CD4-positive, alpha-beta T cell treated with Interferon alpha-2 for 1 hour (primary cell): ENCODE measurements around the gene TSPEAR.

Experiments used
- DNase-seq, 2 donors: peaks; one replicate each; pipeline ENCODE4 v3.0.0-alpha.2; 2020 to 2022

The TSPEAR gene

DNA sequence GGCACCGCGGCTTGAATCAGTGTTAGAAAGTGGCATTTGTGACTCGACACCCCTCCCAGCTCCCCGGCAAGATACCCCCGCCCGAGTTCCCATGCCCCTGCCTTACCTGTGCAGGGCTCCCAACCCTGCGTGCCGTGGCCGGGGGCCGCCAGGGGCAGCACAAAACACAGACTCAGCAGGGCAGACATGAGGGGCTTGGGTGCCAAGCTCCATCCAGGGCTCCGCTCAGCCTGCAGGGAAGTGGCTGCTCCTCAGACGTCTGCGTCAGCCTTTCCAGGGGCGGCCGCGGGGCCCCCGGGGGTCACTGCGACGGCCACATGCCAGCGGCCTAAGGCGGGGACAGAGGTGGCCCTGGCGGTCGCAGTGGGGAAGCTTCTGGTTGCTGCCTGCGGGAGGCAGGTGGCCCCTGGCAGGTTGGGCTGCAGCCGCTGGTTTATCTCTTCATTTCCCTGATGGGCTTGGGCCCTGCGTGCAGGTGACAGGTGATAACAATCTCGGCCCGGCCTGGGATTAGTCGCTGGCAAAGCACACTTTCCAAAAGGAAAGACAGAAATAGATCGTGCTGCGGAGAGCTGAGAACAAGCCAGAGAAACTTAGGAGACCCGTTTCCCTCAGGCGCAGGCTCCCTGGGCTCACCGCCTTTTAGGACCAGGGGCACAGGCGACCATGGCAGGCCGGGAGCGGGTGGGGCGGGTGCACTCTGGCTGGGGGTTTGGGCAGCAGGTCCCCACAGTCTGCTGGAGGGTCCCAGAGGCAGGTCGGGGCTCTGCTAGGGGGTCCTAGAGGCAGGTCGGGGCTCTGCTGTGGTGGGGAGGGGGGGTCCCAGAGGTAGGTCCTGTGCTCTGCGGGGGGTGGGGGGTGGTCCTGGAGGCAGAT lies at the start of gene TSPEAR:
Gene TSPEAR (minus strand): TSS at position 246 of the 876 bp plus-strand sequence. CDS start 58 bp downstream, at position 188.
- DNase-seq, result no peak

DNA sequence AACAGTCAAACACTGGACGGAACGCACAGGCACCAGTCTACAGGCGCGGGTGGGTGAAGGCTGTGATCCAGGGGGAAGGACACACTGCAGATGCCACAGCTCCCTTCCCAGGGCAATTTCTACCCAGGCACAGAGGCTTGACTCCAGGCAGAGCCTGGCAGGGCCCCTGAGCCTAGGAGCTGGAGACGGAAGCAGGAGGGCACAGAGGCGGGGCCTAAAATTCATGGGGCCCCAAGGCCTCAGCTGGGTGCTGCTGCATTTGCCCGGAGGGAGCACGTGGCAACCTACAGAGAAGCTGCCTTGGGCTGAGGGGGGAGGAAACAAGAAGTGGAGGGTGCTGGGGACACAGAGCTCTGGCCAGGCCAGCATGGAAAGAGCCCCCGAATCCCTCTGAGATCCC lies 49.0 kb upstream of the TSPEAR start:
- no peak for DNase-seq

DNA sequence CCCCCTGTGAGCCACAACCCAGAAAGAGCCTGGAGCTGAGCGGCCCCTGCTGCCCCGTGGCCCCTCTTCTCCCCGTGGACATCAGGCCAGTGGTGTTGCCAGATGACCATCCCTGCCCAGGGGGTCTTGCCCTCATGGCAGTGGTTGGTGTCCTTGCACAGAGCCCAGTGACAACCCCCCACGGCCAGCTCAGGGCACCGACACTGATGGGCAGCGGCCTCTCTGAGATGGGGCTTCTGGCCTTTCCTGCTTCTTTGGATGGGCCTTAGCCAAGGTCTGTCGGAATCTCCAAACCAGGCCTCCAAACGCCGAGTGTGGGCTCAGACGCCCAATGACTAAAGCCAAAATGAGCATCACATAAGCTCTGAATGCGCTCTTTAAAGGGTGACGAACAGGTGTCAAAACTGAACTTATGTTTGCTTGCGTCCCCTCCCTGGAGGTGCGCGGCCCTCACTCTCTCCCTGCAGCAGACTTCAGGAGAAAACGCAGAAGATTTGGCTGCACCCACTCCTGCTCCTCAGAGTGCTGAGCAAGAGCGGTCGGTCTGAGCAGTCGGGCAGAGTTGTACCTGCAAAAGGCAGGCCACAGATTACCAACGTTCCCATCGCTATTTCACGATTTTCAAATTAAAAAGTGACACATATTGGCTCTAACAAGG lies 48.4 kb upstream of the TSPEAR start:
- no peak for DNase-seq

DNA sequence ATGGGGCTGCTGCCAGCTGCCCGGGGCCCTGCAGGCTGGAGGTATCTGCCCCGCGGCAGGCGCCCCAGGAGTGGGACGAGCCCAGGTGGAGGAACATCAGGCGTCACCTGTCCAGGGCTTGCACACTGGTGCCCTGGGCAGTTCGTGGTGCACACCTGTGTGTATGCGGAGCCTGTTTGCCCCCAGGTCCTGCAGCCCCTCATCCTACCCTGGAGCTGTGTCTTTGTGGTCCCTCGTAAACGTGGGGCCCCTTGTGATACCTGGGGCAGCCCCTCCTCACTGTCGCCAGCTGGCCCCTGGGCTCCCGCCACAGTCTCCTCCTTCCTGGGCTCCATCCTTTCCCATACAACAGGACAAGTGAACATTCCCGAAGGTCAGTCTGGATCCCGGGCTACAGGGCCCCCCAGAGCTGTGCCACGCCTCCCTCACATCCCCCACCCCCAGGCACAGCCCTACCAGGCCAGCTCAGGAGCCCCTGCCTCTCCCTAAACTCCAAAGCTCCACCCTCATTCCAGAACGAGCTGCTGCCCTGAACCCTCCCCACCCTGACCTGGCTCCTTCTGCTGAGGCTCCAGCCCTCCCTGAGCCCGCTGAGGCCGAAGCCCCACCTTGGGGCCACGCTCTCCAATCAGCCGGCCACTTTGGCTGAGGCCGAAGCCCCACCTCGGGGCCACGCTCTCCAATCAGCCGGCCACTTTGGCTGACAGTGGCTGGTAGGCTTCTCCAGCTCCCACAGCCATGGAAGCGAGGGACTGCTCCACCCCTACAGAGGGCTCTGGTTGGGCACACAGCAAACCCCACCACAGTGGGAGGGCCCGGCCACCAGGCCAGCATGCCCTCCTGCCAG lies 47.6 kb upstream of the TSPEAR start:
- no peak for DNase-seq

DNA sequence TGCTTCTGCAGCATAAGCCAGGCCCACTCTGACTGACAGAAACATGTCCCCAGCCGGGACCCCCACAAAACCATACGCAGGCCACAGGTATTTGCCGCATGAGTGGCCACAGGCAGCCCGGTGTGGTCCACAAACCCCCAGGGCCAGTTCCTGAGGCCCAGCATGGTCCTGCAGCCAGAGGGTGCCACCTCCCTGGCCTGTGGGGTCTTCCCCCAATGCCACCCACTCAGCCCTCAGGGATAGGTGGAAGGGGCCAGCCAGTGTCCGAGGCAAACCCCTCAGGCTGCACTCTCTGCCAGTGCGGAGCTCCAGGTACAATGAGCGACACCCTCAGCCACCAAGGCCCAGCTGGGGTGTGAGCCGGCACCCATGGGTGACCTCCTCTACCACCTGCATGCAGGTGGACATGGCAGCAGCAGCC lies 46.8 kb upstream of the TSPEAR start:
- DNase-seq, result no peak

DNA sequence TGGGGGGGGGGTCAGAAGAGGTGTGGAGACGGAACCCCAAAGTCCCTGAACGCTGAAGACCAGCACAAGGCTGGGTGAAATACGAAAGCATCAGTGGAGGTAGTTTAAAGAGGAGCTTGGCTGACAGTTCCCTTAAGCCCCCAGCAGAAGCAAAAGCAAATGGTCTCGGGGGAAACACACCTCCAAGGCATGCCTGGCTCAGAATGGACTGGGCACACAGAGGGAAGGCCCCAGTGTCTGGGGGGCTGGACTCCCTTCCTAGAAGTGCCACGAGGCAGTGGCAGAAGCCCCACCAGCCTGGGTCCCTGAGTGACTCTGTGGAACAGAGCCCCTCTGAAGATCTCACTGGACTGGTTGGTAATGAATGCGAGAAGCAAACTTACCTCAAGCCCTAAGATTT lies 46.4 kb upstream of the TSPEAR start:
- DNase-seq, result no peak

DNA sequence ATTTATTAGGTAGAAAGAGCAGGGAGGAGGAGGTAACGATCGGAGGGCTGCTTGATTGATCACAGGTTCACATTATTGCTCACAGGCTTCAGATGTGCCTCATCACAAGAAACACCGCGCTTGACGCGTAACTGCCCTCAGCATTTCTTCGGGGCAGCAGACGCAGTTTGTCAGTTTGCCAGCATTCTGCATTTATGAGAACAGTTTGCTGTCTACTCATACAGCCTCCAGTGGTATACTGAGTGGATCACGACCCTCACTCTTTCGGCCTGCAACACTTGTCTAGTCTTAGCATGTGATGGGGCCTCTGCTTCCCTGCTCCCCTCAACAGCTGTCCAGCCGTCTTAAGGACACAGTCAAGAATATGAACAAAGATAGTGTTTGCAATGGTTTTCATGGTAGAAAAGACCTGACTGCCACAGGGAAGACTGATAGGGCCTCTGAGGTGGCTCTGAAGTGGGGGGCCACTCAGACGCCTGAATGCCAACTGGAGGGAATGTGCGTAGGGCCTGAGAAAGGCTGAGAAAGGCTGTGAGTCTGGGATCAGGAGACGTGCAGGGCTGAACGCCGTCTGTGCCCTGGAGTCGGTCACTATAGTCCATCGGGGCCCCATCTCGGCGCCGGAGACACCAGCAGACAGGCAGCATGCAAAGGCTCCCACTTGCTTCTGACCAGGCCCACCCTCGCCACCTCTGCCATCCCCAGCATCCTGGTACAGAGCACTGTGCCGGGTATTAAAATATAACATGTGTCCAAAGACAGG lies 45.2 kb upstream of the TSPEAR start:
- DNase-seq, result no peak

DNA sequence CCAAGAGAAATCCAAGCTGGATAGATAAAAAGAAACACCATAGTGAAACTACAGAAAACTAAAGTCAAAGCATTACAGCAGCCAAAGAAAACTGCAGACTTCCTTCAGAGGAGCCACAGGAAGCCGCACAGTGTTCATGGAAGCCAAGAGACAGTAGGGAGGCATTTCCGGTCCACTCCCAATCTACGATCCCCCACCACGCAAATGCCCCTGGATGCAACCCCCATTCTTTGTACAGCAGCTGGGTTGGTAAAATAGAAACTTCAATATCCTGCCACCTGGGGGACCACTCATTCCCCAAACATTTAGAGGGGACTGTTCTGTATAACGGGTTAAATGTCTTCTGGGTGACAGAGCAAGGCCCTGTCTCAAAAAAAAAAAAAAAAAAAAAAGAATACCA lies 43.9 kb upstream of the TSPEAR start:
- peak in 1 of 2 donors; percentile 25 for DNase-seq

DNA sequence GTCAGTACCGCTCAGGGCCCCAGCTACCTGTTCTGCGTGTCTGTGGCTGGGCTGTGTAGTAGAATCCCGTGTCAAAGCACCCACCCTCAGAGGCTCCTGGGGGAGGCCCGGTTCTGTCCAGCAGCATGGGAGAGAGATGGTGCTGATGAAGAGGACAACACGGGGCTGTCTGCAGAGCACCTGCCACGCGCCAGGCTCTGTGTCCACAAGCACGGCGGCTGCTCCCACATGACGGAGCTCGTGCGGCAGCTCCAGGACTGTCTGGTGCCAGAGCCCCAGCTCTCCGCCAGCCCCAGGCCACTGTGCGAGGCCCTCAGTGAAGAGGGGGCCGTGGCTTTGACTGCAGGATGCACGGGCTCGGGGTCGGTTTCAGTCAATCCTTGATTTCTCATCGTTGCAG lies 42.0 kb upstream of the TSPEAR start:
- DNase-seq, result no peak

DNA sequence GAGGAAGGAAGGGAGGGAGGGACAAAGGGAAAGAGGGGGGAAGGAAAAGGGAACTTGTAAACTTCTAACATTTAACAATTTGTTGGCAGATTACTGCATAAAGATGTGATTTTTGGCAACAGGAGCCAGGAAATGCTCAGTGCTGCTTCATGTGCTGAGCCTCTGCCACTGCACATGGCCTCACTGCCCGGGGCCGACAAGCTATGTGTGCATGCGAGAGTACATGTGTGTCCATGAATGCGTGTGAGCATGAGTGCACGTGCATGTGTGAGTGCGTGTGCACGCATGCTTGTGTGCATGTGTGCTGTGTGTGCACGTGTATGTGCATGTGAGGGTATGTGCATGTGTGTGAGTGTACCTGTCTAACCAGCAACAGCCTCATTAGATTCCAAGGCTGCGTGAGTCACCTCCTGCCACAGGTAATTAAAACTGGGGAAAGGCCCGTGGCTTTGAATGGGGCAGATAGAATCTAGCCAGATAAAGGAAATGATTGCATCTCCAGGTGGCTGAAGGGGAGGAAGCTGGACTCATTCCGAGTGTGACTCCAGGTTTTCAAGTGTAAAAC lies 41.4 kb upstream of the TSPEAR start:
- DNase-seq, result no peak

DNA sequence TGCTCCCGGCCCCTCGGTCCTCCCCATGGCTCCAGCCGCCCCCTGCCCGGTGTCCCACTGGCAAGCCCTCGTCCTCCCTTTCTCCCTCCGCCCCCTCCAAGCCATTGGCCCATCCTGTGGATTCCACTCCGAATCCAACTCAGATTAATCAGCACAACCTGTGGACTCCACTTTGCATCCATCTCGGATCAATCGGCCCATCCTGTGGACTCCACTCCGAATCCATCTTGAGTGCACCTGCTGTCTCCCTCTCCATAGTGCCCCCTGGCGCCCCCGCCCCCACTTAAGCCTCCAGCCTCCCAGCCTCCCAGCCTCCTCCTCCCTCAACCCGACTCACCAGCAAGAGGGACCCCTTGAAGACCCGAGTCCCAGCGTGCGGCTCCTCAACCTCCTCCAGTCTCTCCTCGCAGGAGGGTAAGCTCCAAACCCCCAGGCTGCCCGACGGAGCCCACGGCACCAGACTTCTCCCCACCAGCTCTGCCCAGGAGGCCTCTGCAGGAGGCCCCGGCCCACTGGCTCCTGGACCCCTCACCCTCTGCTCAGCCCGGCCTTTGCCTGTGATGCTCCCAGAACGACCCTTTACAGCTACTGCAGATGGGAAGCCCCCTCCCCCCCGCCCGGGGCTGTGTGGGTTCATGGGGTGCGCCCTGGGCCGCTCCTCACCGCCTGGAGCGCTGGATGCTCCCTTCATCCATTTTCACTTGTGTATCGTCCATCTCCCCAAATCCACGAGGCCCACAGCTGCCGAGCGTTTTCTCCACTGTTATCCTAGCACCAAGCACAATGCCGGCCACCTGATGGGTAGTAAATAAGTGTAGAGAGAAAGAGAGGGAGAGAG lies 40.6 kb upstream of the TSPEAR start:
- no peak for DNase-seq

DNA sequence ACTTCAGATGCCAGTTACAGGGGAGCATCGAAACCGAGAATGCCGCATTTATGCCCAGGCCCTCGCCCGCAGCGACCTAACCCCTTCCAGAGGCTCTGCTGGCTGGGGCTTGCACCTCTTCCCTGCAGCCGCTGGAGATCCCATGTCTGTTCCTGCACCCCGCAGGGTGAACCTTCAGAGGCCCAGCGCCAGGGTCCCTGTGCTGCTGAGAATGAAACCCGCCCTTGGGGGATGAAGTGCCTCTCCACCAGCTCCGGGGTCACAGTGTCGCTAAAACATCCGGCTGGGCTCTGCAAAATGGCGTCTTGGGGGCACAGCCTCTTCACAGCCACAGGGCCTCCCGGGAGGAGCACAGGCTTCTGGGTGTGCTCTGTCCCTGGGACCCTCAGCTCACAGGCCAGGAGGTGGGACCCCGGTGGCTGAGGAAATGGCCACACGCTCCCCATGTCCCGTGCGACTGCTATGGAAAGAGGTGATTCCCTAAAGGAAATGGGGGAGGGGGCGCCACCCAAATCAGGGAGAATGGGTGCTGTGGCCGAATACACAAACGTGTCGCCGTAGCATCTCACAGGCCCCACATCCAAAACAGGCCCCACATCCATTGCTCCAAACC lies 39.9 kb upstream of the TSPEAR start:
- DNase-seq, result no peak

DNA sequence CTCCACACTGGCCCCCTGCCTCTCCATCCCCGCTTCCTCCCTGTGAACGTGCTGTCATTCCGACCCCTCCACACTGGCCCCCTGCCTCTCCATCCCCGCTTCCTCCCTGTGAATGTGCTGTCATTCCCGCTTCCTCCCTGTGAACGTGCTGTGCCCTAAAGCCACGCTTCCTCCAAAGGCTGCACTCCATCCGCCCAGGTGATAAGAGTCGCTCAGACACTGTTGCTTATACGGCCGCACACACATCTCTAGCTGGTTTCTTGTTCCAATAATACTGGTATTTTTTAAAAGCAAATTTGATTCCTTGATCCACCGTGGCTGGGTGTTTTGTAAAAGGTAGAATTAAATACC lies 39.3 kb upstream of the TSPEAR start:
- DNase-seq, result no peak

DNA sequence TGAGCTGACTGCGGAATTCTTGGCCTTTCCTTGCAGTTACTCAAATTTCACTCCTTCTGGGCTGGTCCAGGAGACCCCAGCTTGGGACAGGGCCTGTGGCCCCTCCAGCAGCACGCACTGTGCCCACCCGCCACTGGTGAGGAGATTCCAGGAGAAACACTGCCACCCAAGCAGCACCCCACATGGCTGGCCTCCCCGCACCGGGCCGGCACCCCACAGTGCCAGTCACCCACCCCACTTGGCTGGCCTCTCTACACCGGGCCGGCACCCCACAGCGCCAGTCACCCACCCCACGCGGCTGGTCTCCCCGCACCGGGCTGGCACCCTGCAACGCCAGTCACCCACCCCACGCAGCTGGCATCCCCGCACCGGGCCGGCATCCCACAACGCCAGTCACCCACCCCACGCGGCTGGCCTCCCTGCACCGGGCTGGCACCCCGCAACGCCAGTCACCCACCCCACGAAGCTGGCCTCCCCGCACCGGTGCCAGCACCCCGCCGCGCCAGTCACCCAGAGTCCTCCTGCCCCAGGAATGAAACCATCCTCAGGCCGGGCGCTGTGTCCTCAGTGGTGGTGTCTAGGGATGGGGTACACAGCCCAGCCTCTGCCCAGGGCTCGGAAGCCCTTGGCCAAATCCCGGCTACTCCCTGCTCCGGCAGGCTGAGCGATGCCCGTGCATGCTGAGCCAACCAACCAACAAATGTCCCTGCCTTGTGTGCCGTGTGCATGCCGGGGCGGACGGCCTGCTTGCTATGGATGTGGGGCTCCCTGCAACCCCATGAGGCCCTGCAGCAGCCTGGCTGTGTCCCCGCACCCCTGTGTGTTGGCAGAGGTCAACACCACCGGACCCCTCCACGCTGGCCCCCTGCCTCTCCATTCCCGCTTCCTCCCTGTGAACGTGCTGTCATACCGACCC lies 38.6 kb upstream of the TSPEAR start:
- DNase-seq, result no peak

DNA sequence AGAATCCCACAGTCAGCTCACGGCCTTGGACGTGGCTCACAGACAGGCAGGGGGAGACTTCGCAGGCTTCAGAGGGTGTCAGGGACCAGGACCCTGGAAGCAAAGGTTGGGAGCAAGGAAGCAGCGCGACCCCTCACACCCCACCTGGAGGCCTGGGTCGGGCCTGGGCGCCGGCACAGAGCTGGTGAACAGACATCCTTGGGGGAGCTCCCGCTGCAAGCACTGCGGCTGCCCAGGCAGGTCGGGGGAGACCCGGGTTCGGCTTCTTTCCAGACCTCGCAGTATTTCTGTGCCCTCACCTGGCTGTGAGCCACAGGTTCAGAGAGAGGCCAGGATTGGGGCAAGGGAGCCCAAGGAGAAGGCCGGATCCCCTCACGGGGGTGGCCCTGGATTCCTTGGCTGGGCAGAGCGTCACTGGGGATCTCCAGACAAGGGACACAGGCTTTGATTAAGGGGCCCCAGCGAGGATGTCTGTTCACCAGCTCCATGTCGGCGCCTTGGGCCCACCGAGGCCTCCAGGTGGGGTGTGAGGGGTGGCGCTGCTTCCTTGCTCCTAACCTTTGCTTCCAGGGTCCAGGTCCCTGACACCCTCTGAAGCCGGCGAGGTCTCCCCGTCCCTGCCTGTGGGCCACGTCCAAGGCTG lies 37.9 kb upstream of the TSPEAR start:
- no peak for DNase-seq

DNA sequence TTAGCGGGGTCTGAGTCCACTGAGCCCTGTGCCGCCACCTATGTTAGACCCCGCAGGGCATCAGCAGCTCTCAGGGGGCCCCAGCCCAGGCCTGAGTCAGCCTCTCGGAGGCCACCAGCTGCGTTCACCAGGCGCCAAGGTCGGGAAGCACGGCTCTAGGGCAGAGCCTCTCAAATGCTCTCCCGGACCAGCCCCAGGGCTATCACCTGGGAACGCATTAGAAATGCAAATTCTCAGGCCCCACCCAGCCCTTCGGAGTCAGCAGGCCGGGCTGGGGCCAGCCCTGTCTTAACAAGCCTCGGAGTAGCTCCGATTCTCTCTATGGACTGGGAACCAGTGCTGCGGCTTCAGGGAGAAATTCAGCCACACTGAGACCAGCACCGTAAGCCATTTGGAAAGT lies 37.2 kb upstream of the TSPEAR start:
- DNase-seq, result no peak

DNA sequence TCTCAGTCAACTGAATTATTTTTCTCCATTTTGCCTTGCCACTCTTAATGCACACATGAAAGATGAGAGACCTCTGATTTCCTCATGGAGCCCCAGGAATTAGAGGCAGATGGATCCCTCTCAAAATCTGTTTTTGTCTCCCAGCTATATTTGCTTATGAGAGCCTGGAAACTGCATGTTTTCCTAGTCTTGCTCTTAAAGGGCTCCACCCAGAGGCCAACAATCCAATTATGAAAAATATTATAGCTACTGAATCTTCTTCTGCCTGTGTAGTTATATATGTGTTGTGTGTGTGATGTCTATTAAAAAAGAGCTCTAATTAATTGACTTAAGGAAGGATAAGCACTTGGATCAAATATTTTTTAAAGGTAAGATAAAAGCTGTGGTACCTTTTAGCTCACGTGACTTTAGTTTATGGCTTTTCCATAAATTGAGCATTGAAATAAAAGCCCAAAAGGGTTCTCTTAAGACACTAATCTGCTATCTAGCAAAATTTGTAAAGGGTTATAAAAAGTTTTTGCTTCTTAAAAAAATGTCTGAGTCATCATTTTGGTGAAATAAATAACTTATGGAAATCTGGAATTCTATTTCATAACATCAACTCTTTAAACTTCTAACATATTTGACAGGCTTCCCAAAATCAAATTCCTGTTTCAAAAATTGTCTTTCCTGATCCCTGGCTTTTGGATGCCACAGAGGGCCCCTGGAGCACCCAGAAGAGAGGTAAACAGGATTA lies 31.2 kb upstream of the TSPEAR start:
- peak in 1 of 2 donors; percentile 60 for DNase-seq

DNA sequence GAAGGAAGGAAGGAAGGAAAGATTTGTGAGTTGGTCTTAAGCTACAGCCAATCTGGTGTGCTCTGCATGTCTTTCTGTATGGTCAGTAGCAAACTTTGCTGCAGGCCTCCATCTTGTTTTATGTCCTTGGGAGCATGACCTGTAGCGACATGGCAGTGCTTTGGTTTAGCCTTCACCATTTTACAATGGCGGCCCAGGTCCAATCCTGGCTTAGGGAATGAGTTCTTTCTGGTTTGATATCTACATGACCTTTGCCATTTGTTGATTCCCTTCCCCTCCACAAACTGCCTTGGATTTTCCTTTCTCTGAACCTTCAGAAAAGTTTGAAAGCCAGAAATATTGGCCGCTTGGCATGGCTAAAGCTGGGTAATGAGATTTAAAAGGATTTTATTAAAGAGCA lies 30.5 kb upstream of the TSPEAR start:
- DNase-seq, result no peak

DNA sequence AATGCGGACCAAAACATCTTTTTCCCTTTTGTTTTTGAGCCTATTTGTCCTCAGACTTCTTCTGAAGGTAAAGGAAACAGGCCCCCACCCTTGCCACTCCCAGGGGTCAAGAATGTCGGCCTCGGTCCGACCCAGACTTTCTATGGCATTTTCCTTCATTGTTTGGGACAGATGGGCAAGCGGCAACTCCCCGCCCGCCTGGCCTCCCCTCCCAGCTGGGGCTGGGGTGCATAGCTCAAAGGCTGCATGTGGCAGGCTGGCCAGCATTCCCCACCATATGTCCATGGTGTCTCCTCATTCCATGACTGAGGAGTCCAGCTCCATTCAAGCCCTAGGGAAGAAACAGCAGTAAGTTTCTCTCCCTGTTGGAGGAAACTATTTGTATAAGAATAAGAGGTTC lies 29.4 kb upstream of the TSPEAR start:
- no peak for DNase-seq
